Esophagus squamous epithelium (tissue), 5 donors: ENCODE data around the gene LYZL6. TPM values are rescaled to one million over a fixed set of nuclear protein-coding genes. Genes with fewer than 3 reads are reported as not detected.
"Not testable (repeated sequence)": the region's sequence is repeated elsewhere in the genome, so short reads cannot be mapped to it uniquely, and the experiment has no call there.

Source experiments
- DNase-seq: peaks from one replicate; lab custom pipeline; 2025; lab: John Stamatoyannopoulos, UW
- H3K27ac ChIP-seq, 4 donors: fragments of 200-600 bp; sonication (generic); one replicate each; pipeline ENCODE4 v1.5.1; 2016 to 2019; ENCODE audit warnings: mild to moderate bottlenecking in 1 of 4
- H3K27me3 ChIP-seq, 4 donors: fragments of 200-600 bp; sonication (generic); 1 replicate in 3 of 4; 2 replicates in 1 of 4; pipeline versions ENCODE4 v1.5.1 to v1.6.0; 2017 to 2021; ENCODE audit warnings: antibody characterized with exemption in 1 of 4
- H3K36me3 ChIP-seq, 3 donors: fragments of 200-600 bp; sonication (generic); one replicate each; pipeline ENCODE4 v1.5.1; 2016 to 2019
- H3K4me1 ChIP-seq, 3 donors: fragments of 200-600 bp; sonication (generic); one replicate each; pipeline ENCODE4 v1.5.1; 2017 to 2019
- H3K4me3 ChIP-seq, 4 donors: fragments of 200-600 bp; sonication (generic); 1 replicate in 3 of 4; 2 replicates in 1 of 4; pipeline ENCODE4 v1.5.1; 2016 to 2019; ENCODE audit warnings: mild to moderate bottlenecking in 2 of 4, moderate library complexity in 1 of 4
- H3K9me3 ChIP-seq, 3 donors: fragments of 200-600 bp; sonication (generic); one replicate each; pipeline ENCODE4 v1.5.1; 2016 to 2019
- POLR2A ChIP-seq, 4 donors: fragments of 450-650 bp; IDR thresholded peaks; one replicate each; pipeline ENCODE4 v1.6.1; 2017; ENCODE audit warnings: antibody characterized with exemption in 4 of 4, mild to moderate bottlenecking in 4 of 4, moderate library complexity in 3 of 4
- WGBS, 2 donors: methylation state at CpG; one replicate each; pipeline ENCODE4 v1.1.5; 2018; 5-methylcytosine and 5-hydroxymethylcytosine counted together
- intact Hi-C: fragments of 100-400 bp; cut with DNase I; formaldehyde crosslinking; loops from one replicate; pipeline ENCODE4 v1.15.0; 2022
- total RNA-seq, 4 donors: library from RNA; depleted of rRNA; stranded (reverse); fragments of >200 nt; gene quantifications; one replicate each; pipeline ENCODE4 v1.1.0, GENCODE V29; 2016
- TF ChIP-seq, protein P1 (sequence below), 6 experiments: fragments of 450-650 bp in 4 of 6; fragments of 200-600 bp in 2 of 6; sonication (generic) in 2 of 6; IDR thresholded peaks; one replicate each; pipeline ENCODE4 v1.5.1; 2016 to 2019; ENCODE audit warnings: antibody characterized with exemption in 6 of 6, mild to moderate bottlenecking in 4 of 6, moderate library complexity in 4 of 6
- donor health status: DM: yes; HTN: yes; CAD: no.

Gene LYZL6
- total RNA-seq, 4 donors from 2014 or later: not detected

DNA sequence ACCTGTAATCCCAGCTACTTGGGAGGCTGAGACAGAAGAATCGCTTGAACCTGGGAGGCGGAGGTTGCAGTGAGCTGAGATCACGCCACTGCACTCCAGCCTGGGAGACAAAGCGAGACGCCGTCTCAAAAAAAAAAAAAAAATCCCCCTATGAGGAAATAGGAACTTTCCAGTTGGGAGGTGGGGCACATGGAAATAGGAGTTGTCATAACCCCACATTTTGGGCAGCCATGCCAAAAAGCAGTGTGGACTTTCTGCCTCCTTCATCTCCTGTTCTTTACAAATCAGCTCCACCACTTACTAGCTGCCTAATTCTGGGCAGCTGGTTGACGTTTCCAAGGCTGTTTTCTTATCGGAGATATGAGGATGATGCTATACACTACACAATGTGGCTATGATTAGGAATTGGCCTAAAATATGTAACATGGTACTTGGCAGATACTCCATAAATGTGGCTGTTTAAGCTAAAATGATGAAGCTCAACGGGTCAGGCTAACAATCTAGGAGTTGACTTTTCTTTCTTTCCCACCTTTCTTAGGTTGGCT is 41.8 kb downstream of the LYZL6 start:
- peaks cover 0 to 19% (median 5%) of the 10 kb centered on the region in 3 donors for H3K4me1 ChIP-seq
- TF ChIP-seq, protein P1, sequence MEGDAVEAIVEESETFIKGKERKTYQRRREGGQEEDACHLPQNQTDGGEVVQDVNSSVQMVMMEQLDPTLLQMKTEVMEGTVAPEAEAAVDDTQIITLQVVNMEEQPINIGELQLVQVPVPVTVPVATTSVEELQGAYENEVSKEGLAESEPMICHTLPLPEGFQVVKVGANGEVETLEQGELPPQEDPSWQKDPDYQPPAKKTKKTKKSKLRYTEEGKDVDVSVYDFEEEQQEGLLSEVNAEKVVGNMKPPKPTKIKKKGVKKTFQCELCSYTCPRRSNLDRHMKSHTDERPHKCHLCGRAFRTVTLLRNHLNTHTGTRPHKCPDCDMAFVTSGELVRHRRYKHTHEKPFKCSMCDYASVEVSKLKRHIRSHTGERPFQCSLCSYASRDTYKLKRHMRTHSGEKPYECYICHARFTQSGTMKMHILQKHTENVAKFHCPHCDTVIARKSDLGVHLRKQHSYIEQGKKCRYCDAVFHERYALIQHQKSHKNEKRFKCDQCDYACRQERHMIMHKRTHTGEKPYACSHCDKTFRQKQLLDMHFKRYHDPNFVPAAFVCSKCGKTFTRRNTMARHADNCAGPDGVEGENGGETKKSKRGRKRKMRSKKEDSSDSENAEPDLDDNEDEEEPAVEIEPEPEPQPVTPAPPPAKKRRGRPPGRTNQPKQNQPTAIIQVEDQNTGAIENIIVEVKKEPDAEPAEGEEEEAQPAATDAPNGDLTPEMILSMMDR (IDR thresholded peaks at IDR 0.05): no peak
- TF ChIP-seq POLR2A (IDR thresholded peaks at IDR 0.05): no peak
- H3K36me3 ChIP-seq: no peaks in the 10 kb centered on the region
- intact Hi-C loops: no loop called here
- no peaks in the 10 kb centered on the region for H3K9me3 ChIP-seq
- H3K27me3 ChIP-seq: peaks cover 0 to 4% (median 0%) of the 10 kb centered on the region in 4 donors
- WGBS, 2 donors: 84 to 86% methylated on average over 9 of the region's 9 CpGs
- no peak overlapping the region for H3K4me3 ChIP-seq
- H3K27ac ChIP-seq: no peak overlapping the region
- no peak for DNase-seq

DNA sequence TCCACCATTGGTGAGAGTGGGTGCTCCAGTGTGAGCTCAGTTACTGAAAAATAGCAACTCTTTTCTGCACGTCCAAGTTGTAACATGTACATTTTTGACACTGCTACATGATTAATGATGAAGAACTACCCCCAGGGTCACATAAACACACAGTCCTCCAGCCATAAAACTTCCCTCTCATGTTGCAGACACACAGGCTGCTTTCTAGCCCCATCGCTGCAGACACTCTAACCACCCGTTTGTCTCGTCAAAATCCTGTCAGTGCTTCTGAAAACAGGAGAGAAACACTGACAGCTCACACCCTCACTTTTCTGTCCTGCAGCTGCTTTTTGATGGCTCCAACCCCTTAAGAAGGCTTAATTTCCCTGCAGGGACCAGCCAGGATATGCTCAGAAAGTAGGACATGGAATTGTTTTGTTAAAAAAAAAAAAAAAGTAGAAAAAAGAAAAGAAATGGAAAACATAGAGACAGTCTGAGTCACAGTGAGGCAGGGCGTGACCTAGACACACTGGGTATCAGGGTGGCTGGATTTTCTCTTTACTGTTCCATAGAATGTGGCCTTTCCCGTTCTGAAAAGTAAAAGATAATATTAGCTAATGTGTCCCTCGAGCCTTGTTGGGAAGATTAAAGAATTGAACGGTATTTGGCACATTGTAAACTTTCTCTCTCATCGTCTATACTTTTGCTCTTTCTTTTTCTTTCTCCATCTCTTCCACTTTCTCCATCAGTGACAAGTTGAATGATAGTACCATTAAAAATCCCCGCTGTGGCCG is 42.6 kb downstream of the LYZL6 start:
- no peak for DNase-seq
- Histone ChIP-seq H3K9me3 (no peaks in the 10 kb centered on the region), H3K27ac (peak overlapping the region in 1 of 4 donors; percentile 33), H3K4me3 (no peak overlapping the region), H3K27me3 (peaks cover 0 to 4% (median 0%) of the 10 kb centered on the region in 4 donors), H3K36me3 (no peaks in the 10 kb centered on the region), H3K4me1 (peaks cover 0 to 19% (median 5%) of the 10 kb centered on the region in 3 donors)
- intact Hi-C loops: no loop called here
- 28 to 34% methylated on average over 11 of the region's 11 CpGs for WGBS, 2 donors
- no peak for TF ChIP-seq POLR2A (IDR thresholded peaks at IDR 0.05)
- TF ChIP-seq, protein P1 (IDR thresholded peaks at IDR 0.05): no peak

DNA sequence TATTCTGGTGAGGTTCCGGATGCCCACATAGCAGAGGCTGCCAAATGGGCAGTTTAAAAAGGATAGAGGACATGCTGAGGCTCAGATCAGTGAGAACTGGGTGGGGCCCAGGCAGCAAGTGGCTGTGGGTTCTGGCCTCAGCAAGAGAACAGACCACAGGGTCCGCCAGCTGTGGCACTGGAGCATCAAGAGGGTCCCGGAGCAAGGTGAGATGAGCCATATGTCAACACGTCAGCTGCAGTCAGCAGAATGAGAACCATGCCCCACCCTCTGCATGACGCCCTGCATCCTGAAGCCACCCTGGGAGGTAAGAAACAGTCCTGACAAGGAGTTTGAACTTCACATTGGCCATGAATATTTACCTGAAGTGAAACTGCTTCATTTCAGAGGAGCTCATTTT is 43.2 kb downstream of the LYZL6 start:
- H3K9me3 ChIP-seq: no peaks in the 10 kb centered on the region
- peaks cover 0 to 4% (median 0%) of the 10 kb centered on the region in 4 donors for H3K27me3 ChIP-seq
- DNase-seq: no peak
- no peak overlapping the region for H3K27ac ChIP-seq
- H3K4me1 ChIP-seq: peaks cover 0 to 19% (median 5%) of the 10 kb centered on the region in 3 donors
- 36 to 61% methylated on average over 4 to 5 of the region's 5 CpGs for WGBS, 2 donors
- H3K4me3 ChIP-seq: no peak overlapping the region
- TF ChIP-seq, protein P1 (IDR thresholded peaks at IDR 0.05): no peak
- TF ChIP-seq POLR2A (IDR thresholded peaks at IDR 0.05): no peak
- intact Hi-C loops: no loop called here
- H3K36me3 ChIP-seq: no peaks in the 10 kb centered on the region

DNA sequence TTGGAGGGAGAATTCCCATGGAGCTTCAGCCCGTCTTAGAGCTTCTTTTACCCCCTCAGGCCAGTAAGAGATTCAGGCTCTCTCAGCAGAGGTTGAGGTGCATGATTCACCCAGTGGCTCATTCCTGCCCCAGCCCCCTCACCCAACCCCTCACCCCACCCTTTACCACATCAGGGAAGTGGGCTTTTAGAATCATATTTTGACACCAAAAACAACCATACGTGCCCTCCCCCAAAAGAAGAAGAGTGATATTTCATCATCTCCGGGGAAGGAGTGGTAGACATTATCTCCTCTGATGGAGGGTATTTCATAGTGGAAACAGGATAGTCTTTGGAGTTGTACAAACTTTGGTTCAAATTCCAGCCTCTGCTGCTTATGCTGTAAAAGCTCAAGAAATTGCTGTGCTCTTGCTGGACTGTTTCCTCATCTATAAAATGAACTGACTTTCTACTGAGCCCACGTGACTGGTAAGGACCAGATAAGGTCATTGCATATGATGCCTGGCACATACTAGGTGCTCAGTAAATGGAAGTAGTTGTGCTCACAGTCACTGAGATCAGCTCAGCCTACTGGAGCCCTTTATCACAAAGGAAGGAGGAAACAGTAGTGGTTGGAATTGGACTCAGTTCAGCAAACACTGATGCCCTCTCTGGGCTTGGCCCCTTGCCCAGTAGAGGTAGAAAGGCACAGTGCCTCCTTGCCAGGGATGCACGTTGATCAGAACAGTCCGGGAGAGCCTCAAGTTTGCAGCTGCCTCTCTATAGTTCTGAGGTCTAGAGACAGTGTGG is 45.0 kb downstream of the LYZL6 start:
- no peaks in the 10 kb centered on the region for H3K9me3 ChIP-seq
- TF ChIP-seq, protein P1 (IDR thresholded peaks at IDR 0.05): no peak
- no peak for TF ChIP-seq POLR2A (IDR thresholded peaks at IDR 0.05)
- DNase-seq: no peak
- H3K4me3 ChIP-seq: no peak overlapping the region
- no peaks in the 10 kb centered on the region for H3K36me3 ChIP-seq
- peaks cover 0 to 4% (median 0%) of the 10 kb centered on the region in 4 donors for H3K27me3 ChIP-seq
- H3K4me1 ChIP-seq: peaks cover 0 to 15% (median 5%) of the 10 kb centered on the region in 3 donors
- no peak overlapping the region for H3K27ac ChIP-seq
- intact Hi-C loops: no loop called here
- WGBS, 2 donors: 30 to 33% methylated on average over 4 to 6 of the region's 6 CpGs

DNA sequence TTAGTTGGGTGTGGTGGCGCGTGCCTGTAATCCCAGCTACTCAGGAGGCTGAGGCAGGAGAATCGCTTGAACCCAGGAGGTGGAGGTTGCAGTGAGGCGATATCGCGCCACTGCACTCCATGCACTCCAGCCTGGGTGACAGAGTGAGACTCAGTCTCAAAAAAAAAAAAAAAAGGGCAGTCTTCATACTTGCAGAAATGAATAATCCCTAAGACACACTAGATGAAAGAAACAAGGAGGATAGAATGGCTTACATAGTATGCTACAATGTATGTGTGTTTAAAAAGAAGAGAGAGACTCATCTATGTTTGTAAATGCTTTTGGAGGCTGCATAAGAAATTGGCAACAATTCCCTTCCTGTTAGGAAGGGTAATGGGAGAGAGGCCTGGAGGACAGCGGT is 45.7 kb downstream of the LYZL6 start:
- H3K9me3 ChIP-seq, H3K4me3 ChIP-seq, intact Hi-C loops, DNase-seq, H3K36me3 ChIP-seq, H3K27me3 ChIP-seq, H3K27ac ChIP-seq: not testable (repeated sequence)
- H3K4me1 ChIP-seq: peaks cover 0 to 15% (median 5%) of the 10 kb centered on the region in 3 donors
- 93 to 96% methylated on average over 7 of the region's 7 CpGs for WGBS, 2 donors
